ENCODE data around the gene CYP2S1.

DNA sequence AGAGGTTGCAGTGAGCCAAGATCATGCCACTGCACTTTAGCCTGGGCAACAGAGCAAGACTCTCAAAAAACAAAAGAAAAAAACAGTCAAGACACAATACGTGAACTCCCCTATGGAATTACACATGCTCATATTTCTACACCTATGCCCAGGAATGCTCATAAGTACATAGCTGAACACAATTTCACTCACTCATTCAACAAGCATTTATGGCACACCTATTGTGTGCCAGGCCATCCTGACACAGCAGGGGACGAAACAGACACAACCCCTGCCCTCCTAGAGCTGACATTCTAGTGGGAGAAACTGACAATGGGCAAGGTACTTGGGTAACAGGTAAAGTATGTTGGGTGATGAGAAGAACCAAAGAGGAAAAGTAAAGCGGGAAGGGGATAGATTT is 35.5 kb downstream of the CYP2S1 start:
- TF ChIP-seq, protein P1, sequence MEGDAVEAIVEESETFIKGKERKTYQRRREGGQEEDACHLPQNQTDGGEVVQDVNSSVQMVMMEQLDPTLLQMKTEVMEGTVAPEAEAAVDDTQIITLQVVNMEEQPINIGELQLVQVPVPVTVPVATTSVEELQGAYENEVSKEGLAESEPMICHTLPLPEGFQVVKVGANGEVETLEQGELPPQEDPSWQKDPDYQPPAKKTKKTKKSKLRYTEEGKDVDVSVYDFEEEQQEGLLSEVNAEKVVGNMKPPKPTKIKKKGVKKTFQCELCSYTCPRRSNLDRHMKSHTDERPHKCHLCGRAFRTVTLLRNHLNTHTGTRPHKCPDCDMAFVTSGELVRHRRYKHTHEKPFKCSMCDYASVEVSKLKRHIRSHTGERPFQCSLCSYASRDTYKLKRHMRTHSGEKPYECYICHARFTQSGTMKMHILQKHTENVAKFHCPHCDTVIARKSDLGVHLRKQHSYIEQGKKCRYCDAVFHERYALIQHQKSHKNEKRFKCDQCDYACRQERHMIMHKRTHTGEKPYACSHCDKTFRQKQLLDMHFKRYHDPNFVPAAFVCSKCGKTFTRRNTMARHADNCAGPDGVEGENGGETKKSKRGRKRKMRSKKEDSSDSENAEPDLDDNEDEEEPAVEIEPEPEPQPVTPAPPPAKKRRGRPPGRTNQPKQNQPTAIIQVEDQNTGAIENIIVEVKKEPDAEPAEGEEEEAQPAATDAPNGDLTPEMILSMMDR (IDR thresholded peaks at IDR 0.05 in 8 of 11, conservative IDR thresholded peaks at IDR 0.05 in 3 of 11): no peak
- no peak for TF ChIP-seq POLR2A (IDR thresholded peaks at IDR 0.05)
- no peak for TF ChIP-seq POLR2AphosphoS5 (IDR thresholded peaks at IDR 0.05)
